ENCODE data around the gene ELFN1.

DNA sequence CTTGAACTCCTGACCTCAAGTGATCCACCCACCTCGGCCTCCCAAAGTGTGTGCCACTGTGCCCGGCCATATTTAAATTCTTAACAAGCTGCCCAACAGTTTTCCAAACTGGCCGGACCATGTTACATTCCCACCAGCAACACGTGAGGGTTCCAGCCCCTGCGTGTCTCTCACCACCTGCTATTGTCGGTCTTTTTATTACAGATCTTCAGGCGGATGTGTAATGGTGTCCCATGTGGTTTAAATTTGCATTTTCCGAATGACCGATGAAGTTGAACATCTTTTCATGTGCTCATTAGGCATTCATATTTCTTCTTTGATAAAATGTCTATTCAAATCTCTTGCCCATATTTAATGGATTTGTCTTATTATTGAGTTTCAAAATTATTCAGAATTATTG, 11.5 kb downstream of the ELFN1 start:
- TF ChIP-seq, protein P1, sequence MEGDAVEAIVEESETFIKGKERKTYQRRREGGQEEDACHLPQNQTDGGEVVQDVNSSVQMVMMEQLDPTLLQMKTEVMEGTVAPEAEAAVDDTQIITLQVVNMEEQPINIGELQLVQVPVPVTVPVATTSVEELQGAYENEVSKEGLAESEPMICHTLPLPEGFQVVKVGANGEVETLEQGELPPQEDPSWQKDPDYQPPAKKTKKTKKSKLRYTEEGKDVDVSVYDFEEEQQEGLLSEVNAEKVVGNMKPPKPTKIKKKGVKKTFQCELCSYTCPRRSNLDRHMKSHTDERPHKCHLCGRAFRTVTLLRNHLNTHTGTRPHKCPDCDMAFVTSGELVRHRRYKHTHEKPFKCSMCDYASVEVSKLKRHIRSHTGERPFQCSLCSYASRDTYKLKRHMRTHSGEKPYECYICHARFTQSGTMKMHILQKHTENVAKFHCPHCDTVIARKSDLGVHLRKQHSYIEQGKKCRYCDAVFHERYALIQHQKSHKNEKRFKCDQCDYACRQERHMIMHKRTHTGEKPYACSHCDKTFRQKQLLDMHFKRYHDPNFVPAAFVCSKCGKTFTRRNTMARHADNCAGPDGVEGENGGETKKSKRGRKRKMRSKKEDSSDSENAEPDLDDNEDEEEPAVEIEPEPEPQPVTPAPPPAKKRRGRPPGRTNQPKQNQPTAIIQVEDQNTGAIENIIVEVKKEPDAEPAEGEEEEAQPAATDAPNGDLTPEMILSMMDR (IDR thresholded peaks at IDR 0.05): no peak
- TF ChIP-seq POLR2A (IDR thresholded peaks at IDR 0.05): no peak
